ENCODE measurements around the gene ACIN1.
"Not testable (repeated sequence)": the region's sequence is repeated elsewhere in the genome, so short reads cannot be mapped to it uniquely, and the experiment has no call there.

The ACIN1 gene

DNA sequence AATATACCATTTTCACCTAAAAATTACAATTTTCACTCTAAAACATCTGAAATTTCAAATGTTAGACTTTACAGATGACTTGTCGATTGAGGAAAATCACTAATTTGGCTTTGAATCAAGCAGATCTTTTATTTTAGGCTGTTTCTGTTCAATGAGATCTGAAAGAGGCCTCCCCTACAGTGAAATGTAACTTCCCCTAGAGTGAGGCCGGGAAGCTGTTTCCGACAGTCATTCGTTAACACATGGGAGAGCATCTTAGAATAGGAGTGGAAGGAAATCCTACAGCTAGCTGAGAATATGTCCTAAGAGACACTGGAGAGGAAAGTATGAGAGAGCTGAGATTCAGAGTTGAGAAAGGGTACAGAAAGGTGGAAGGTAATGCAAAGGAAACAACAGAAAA, 79.3 kb downstream of the ACIN1 start:
- 70% methylated on average over 4 of the region's 4 CpGs for WGBS
- no peak overlapping the region for H3K4me3 ChIP-seq (ENCODE audit: insufficient read depth in 1 of 2, low read depth in 1 of 2, low read length in 2 of 2)

GRCh38 chr14:23013749-23014054, 81.2 kb downstream of the ACIN1 start:
- not testable (repeated sequence) for H2BK15ac ChIP-seq (ENCODE audit: low read depth, poor library complexity, severe bottlenecking); H3K4me2 ChIP-seq (ENCODE audit: low read length, poor library complexity, severe bottlenecking); H3K4me1 ChIP-seq (ENCODE audit: control insufficient read depth, insufficient read depth, low read depth, low read length); DNase-seq; H3K79me1 ChIP-seq (replicated peaks; ENCODE audit: low read length, poor library complexity, severe bottlenecking); H3K27ac ChIP-seq (ENCODE audit: low read length, poor library complexity, severe bottlenecking); H3K9me3 ChIP-seq (ENCODE audit: control insufficient read depth, low read length); H4K91ac ChIP-seq (ENCODE audit: low read length); H3K4ac ChIP-seq (ENCODE audit: low read depth in 1 of 2, low read length in 2 of 2); H2AK5ac ChIP-seq (ENCODE audit: low read length, severe bottlenecking); H3K27me3 ChIP-seq (ENCODE audit: control insufficient read depth in 1 of 2, insufficient read depth in 1 of 2, low read length in 2 of 2); H2AFZ ChIP-seq (ENCODE audit: low read depth, low read length); H3K36me3 ChIP-seq (ENCODE audit: control insufficient read depth in 1 of 2, insufficient read depth in 2 of 2, low read depth in 1 of 2, low read length in 2 of 2); H3K9ac ChIP-seq (ENCODE audit: low read length); H3K4me3 ChIP-seq (ENCODE audit: insufficient read depth in 1 of 2, low read depth in 1 of 2, low read length in 2 of 2); H2BK12ac ChIP-seq (ENCODE audit: low read length in 2 of 2); H3K18ac ChIP-seq (ENCODE audit: low read depth in 1 of 2, low read length in 2 of 2); H3K23ac ChIP-seq (ENCODE audit: low read length in 2 of 2); H2BK5ac ChIP-seq (ENCODE audit: low read depth, low read length, poor library complexity, severe bottlenecking); H2BK120ac ChIP-seq (ENCODE audit: low read depth, low read length); H3K14ac ChIP-seq (ENCODE audit: low read length in 2 of 2); H4K8ac ChIP-seq (ENCODE audit: low read length)
- 89% methylated on average over 3 of the region's 5 CpGs for WGBS

More for the DNA sequence above, 79.3 kb downstream of the ACIN1 start:
- DNase-seq = no peak
- H3K23ac ChIP-seq (ENCODE audit: low read length in 2 of 2) = no peak overlapping the region
- peaks cover 1% of the 10 kb centered on the region for H3K4me1 ChIP-seq (ENCODE audit: control insufficient read depth, insufficient read depth, low read depth, low read length)
- H2BK15ac ChIP-seq (ENCODE audit: low read depth, poor library complexity, severe bottlenecking) = no peak overlapping the region
- no peak overlapping the region for H4K91ac ChIP-seq (ENCODE audit: low read length)
- no peak overlapping the region for H2BK120ac ChIP-seq (ENCODE audit: low read depth, low read length)
- H3K9ac ChIP-seq (ENCODE audit: low read length) = no peak overlapping the region
- H3K9me3 ChIP-seq (ENCODE audit: control insufficient read depth, low read length) = no peaks in the 10 kb centered on the region
- H2AFZ ChIP-seq (ENCODE audit: low read depth, low read length) = no peak overlapping the region
- no peak overlapping the region for H2BK5ac ChIP-seq (ENCODE audit: low read depth, low read length, poor library complexity, severe bottlenecking)
- no peaks in the 10 kb centered on the region for H3K27me3 ChIP-seq (ENCODE audit: control insufficient read depth in 1 of 2, insufficient read depth in 1 of 2, low read length in 2 of 2)
- H2AK5ac ChIP-seq (ENCODE audit: low read length, severe bottlenecking) = no peak overlapping the region
- H3K79me1 ChIP-seq (replicated peaks; ENCODE audit: low read length, poor library complexity, severe bottlenecking) = no peaks in the 10 kb centered on the region
- no peak overlapping the region for H3K18ac ChIP-seq (ENCODE audit: low read depth in 1 of 2, low read length in 2 of 2)
- no peak overlapping the region for H4K8ac ChIP-seq (ENCODE audit: low read length)
- no peak overlapping the region for H3K4me2 ChIP-seq (ENCODE audit: low read length, poor library complexity, severe bottlenecking)
- H2BK12ac ChIP-seq (ENCODE audit: low read length in 2 of 2) = no peak overlapping the region
- H3K27ac ChIP-seq (ENCODE audit: low read length, poor library complexity, severe bottlenecking) = no peak overlapping the region
- no peak overlapping the region for H3K4ac ChIP-seq (ENCODE audit: low read depth in 1 of 2, low read length in 2 of 2)
- H3K36me3 ChIP-seq (ENCODE audit: control insufficient read depth in 1 of 2, insufficient read depth in 2 of 2, low read depth in 1 of 2, low read length in 2 of 2) = no peaks in the 10 kb centered on the region
- H3K14ac ChIP-seq (ENCODE audit: low read length in 2 of 2) = no peak overlapping the region

DNA sequence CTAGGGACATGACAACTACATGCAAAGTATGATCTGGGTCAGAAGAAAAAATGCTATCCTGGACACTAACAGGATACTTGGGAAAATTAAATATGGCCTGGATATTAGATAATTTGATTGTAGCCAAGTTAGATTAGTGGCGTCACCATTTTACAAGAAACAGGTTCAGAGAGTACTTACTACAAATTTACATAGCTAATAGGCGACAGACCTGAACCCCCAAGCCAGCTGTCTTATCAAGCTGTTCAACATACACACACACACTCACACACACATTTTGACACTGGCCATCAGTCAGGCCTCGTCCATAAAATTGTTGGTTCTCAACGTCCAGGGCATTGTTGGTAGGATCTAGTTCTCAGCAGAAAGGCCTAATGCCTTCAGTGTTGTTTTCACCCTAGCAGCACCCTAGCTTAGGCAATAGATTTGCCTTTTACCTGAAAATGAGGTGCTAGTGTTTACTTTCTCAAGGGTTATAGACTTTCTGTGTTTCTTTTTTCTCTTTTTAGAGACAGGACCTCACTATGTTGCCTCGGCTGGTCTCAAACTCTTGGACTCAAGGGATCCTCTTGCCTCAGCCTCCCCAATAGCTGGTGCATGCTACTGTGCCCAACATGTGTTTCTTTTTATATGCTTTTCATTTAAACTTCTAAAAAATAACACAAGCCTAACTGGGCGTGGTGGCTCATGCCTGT, 81.7 kb downstream of the ACIN1 start:
- H3K9ac ChIP-seq (ENCODE audit: low read length) = no peak overlapping the region
- H3K4me3 ChIP-seq (ENCODE audit: insufficient read depth in 1 of 2, low read depth in 1 of 2, low read length in 2 of 2) = no peak overlapping the region
- H3K27me3 ChIP-seq (ENCODE audit: control insufficient read depth in 1 of 2, insufficient read depth in 1 of 2, low read length in 2 of 2) = no peaks in the 10 kb centered on the region
- H3K4me2 ChIP-seq (ENCODE audit: low read length, poor library complexity, severe bottlenecking) = no peak overlapping the region
- no peak overlapping the region for H2BK5ac ChIP-seq (ENCODE audit: low read depth, low read length, poor library complexity, severe bottlenecking)
- H3K4ac ChIP-seq (ENCODE audit: low read depth in 1 of 2, low read length in 2 of 2) = no peak overlapping the region
- peaks cover 1% of the 10 kb centered on the region for H3K4me1 ChIP-seq (ENCODE audit: control insufficient read depth, insufficient read depth, low read depth, low read length)
- DNase-seq = no peak
- no peak overlapping the region for H2BK15ac ChIP-seq (ENCODE audit: low read depth, poor library complexity, severe bottlenecking)
- H2AK5ac ChIP-seq (ENCODE audit: low read length, severe bottlenecking) = no peak overlapping the region
- H3K79me1 ChIP-seq (replicated peaks; ENCODE audit: low read length, poor library complexity, severe bottlenecking) = no peaks in the 10 kb centered on the region
- no peak overlapping the region for H2BK12ac ChIP-seq (ENCODE audit: low read length in 2 of 2)
- H3K36me3 ChIP-seq (ENCODE audit: control insufficient read depth in 1 of 2, insufficient read depth in 2 of 2, low read depth in 1 of 2, low read length in 2 of 2) = no peaks in the 10 kb centered on the region
- H3K18ac ChIP-seq (ENCODE audit: low read depth in 1 of 2, low read length in 2 of 2) = no peak overlapping the region
- H3K14ac ChIP-seq (ENCODE audit: low read length in 2 of 2) = no peak overlapping the region
- no peak overlapping the region for H2AFZ ChIP-seq (ENCODE audit: low read depth, low read length)
- H2BK120ac ChIP-seq (ENCODE audit: low read depth, low read length) = no peak overlapping the region
- no peaks in the 10 kb centered on the region for H3K9me3 ChIP-seq (ENCODE audit: control insufficient read depth, low read length)
- WGBS = 76% methylated on average over 6 of the region's 6 CpGs
- no peak overlapping the region for H4K8ac ChIP-seq (ENCODE audit: low read length)
- no peak overlapping the region for H3K27ac ChIP-seq (ENCODE audit: low read length, poor library complexity, severe bottlenecking)
- H3K23ac ChIP-seq (ENCODE audit: low read length in 2 of 2) = peak overlapping the region in 1 of 2 experiments; percentile 31
- no peak overlapping the region for H4K91ac ChIP-seq (ENCODE audit: low read length)

DNA sequence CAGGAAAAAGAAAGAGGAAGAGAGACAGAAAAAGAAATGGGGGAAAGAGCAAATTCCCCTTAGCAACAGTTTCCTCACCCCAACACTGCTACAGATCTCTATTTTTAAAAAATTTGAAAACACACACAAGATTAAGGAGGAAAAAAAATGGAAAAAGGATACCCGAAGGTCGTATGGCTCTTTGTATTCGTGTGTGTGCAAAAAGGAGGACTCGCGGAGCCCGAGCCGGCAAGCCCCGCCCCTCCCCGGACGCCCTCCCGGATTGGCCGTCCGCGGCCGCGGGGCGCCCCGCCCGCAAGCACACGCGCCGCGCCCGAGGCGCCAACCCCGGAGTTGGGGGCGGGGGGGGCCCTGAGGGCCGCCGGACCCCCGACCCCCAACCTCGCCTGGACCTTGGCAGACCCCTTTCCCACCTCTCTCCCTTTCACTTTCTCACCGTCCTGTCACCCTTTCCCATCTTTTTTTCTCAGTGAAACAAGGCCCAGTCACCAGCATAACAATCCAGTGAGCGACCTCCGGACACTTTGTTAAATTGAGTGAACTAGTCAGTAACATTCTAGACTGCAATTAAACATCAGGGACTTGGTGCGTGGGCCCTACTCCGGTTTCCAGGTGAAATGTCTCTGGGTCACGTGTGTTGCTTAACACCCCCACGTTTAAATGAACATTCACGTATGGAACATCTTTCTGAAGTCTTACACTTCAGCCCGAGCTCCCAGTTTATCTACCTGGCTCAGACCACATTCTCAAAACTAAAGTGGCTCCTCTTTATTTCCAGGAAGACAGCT, 84.8 kb downstream of the ACIN1 start, which contains the start of gene C14orf93:
TSS of gene C14orf93 (minus strand) at position 205 of the 788 bp plus-strand sequence. CDS start 11,120 bp downstream, outside the sequence.
- H3K4me3 ChIP-seq (ENCODE audit: insufficient read depth in 1 of 2, low read depth in 1 of 2, low read length in 2 of 2) = peak within 1 kb of the TSS; percentile 59 to 74
- no peak within 1 kb of the TSS for H3K27ac ChIP-seq (ENCODE audit: low read length, poor library complexity, severe bottlenecking)
- H2BK5ac ChIP-seq (ENCODE audit: low read depth, low read length, poor library complexity, severe bottlenecking) = peak within 1 kb of the TSS; percentile 57
- H3K79me1 ChIP-seq (replicated peaks; ENCODE audit: low read length, poor library complexity, severe bottlenecking) = no peaks in the 10 kb centered on the region
- H3K4me1 ChIP-seq (ENCODE audit: control insufficient read depth, insufficient read depth, low read depth, low read length) = peaks cover 1% of the 10 kb centered on the region
- peak within 1 kb of the TSS in 1 of 2 experiments; percentile 79 for H3K4ac ChIP-seq (ENCODE audit: low read depth in 1 of 2, low read length in 2 of 2)
- peak within 1 kb of the TSS; percentile 42 for H2BK120ac ChIP-seq (ENCODE audit: low read depth, low read length)
- no peaks in the 10 kb centered on the region for H3K36me3 ChIP-seq (ENCODE audit: control insufficient read depth in 1 of 2, insufficient read depth in 2 of 2, low read depth in 1 of 2, low read length in 2 of 2)
- peak within 1 kb of the TSS; percentile 87 for H3K4me2 ChIP-seq (ENCODE audit: low read length, poor library complexity, severe bottlenecking)
- peak within 1 kb of the TSS in 1 of 2 experiments; percentile 84 for H3K18ac ChIP-seq (ENCODE audit: low read depth in 1 of 2, low read length in 2 of 2)
- no peak within 1 kb of the TSS for H3K14ac ChIP-seq (ENCODE audit: low read length in 2 of 2)
- H2AFZ ChIP-seq (ENCODE audit: low read depth, low read length) = peak within 1 kb of the TSS; percentile 77
- no peaks in the 10 kb centered on the region for H3K9me3 ChIP-seq (ENCODE audit: control insufficient read depth, low read length)
- H4K91ac ChIP-seq (ENCODE audit: low read length) = no peak within 1 kb of the TSS
- H3K9ac ChIP-seq (ENCODE audit: low read length) = peak within 1 kb of the TSS; percentile 89
- H2BK12ac ChIP-seq (ENCODE audit: low read length in 2 of 2) = no peak within 1 kb of the TSS
- no peak within 1 kb of the TSS for H2AK5ac ChIP-seq (ENCODE audit: low read length, severe bottlenecking)
- 10% methylated on average over 35 of the region's 40 CpGs for WGBS
- H2BK15ac ChIP-seq (ENCODE audit: low read depth, poor library complexity, severe bottlenecking) = no peak within 1 kb of the TSS
- H3K23ac ChIP-seq (ENCODE audit: low read length in 2 of 2) = no peak within 1 kb of the TSS
- DNase-seq = peak; percentile 58
- H3K27me3 ChIP-seq (ENCODE audit: control insufficient read depth in 1 of 2, insufficient read depth in 1 of 2, low read length in 2 of 2) = no peaks in the 10 kb centered on the region
- H4K8ac ChIP-seq (ENCODE audit: low read length) = peak within 1 kb of the TSS; percentile 80
